Heart left ventricle (tissue), 16 donors: Measurements from ENCODE around the gene SEL1L2. TPM values are rescaled to one million over a fixed set of nuclear protein-coding genes. Genes with fewer than 3 reads are reported as not detected.

ENCODE experiments used
- ATAC-seq, 4 donors: fragments of 200-7000 bp; cut with Tn5 transposase; one replicate each; pipeline ENCODE4 v1.9.1; 2020 to 2022; ENCODE audit warnings: moderate library complexity in 4 of 4, mild to moderate bottlenecking in 3 of 4, moderate number of reproducible peaks in 1 of 4
- DNase-seq, 5 donors: peaks; one replicate each; pipeline ENCODE4 v3.0.0-alpha.2; 2020
- H3K27ac ChIP-seq, 12 donors: fragments of 200-600 bp; sonication (generic) in 4 of 12; one replicate each; pipeline versions ENCODE4 v1.5.0 to v1.8.0; 2016 to 2022; ENCODE audit warnings: mild to moderate bottlenecking in 2 of 12
- H3K27me3 ChIP-seq, 9 donors: fragments of 200-600 bp; sonication (generic) in 2 of 9; one replicate each; pipeline versions ENCODE4 v1.5.1 to v1.8.0; 2016 to 2022; ENCODE audit warnings: mild to moderate bottlenecking in 3 of 9
- H3K36me3 ChIP-seq, 9 donors: fragments of 200-600 bp; sonication (generic) in 2 of 9; one replicate each; pipeline versions ENCODE4 v1.5.0 to v1.8.0; 2018 to 2022; ENCODE audit warnings: mild to moderate bottlenecking in 2 of 9
- H3K4me1 ChIP-seq, 12 donors: fragments of 200-600 bp; sonication (generic) in 4 of 12; one replicate each; pipeline versions ENCODE4 v1.5.0 to v1.8.0; 2016 to 2022; ENCODE audit warnings: mild to moderate bottlenecking in 3 of 12
- H3K4me3 ChIP-seq, 12 donors: fragments of 200-600 bp; sonication (generic) in 4 of 12; one replicate each; pipeline versions ENCODE4 v1.5.0 to v1.8.0; 2017 to 2022; ENCODE audit warnings: mild to moderate bottlenecking in 9 of 12, moderate library complexity in 4 of 12
- H3K9me3 ChIP-seq, 12 donors: fragments of 200-600 bp; sonication (generic) in 4 of 12; one replicate each; pipeline versions ENCODE4 v1.5.0 to v1.8.0; 2016 to 2022; ENCODE audit warnings: mild to moderate bottlenecking in 1 of 12
- CTCF ChIP-seq, 12 donors: fragments of 200-600 bp; sonication (generic) in 4 of 12; IDR thresholded peaks; one replicate each; pipeline versions ENCODE4 v1.5.0 to v1.8.0; 2018 to 2022; ENCODE audit warnings: antibody characterized with exemption in 12 of 12, mild to moderate bottlenecking in 5 of 12
- POLR2A ChIP-seq, 2 donors: fragments of 450-650 bp; IDR thresholded peaks; one replicate each; pipeline ENCODE4 v1.6.1; 2017; ENCODE audit warnings: antibody characterized with exemption in 2 of 2, mild to moderate bottlenecking in 2 of 2, moderate library complexity in 2 of 2
- WGBS, 4 donors: extraction: QIAGEN DNeasy Blood & Tissue Kit in 2 of 4; methylation state at CpG; one replicate each; pipeline versions ENCODE4 v1.1.5 to v1.1.7; 2013 to 2018; 5-methylcytosine and 5-hydroxymethylcytosine counted together
- intact Hi-C, 10 donors: fragments of 100-400 bp; cut with DNase I; formaldehyde crosslinking; loops; one replicate each; pipeline versions ENCODE4 v1.11.1 to v1.14.2; 2022
- polyA plus RNA-seq, 2 donors: library from polyadenylated mRNA; stranded (reverse); fragments of 200-250 nt; gene quantifications; one replicate each; pipeline ENCODE4 v1.2.3, GENCODE V29; 2013
- total RNA-seq, 9 donors: library from RNA; depleted of rRNA in 2 of 9; stranded (reverse); fragments of >200 nt in 2 of 9; fragmentation: NEBNext Ultra II Directional in 3 of 9; extraction: Animal tissue kit (Norgen Biotek cat#: 25700) in 3 of 9; gene quantifications; one replicate each; pipeline versions ENCODE4 v1.1.0 to v1.2.4, GENCODE V29; 2016 to 2023
- donor health status: ischemic (EF 13 %, LVEDD 7.1; RV severe dilation, severe dysfunction).
- donor health status: healthy with polysubstance abuse.
- donor health status: DM: no; HTN: yes; CAD: no.
- donor health status: DM: no; HTN: no; CAD: no.
- donor health status: ischemic (EF 25% LVEDD 6.9; RV normal size, moderate dysfunction).
- donor health status: ischemic (EF 25% LVEDD 5.7; RV mildly dilated, moderate dysfunction).
- donor health status: healthy.
- donor health status: DM: yes; HTN: yes; CAD: no.
- donor health status: ischemic (EF 35%, LVEDD 5.7; RV mildly dilated, moderate dysfunction).
- donor health status: nonischemic (EF 11% LVEDD 7.7; RV severe dilation, severe dysfunction).
- donor health status: DM: yes; HTN: yes; CAD: no.
- donor health status: PGD.
- donor health status: ischemic (EF 29% LVEDD 5.4; RV normal size, mild dysfunction).
- donor health status: nonischemic (EF 23%, LVEDD 6.1; RV moderate dilation, normal function).

SEL1L2 gene
- total and polyA plus RNA-seq, 11 donors: 0.59 to 10.5 (median 2.5) TPM; not detected in 1

GRCh38 chr20:13934992-13935894 is 55.2 kb downstream of the SEL1L2 start:
- Histone ChIP-seq H3K4me3 (no peak overlapping the region), H3K9me3 (peaks cover 0 to 9% (median 0%) of the 10 kb centered on the region in 12 donors), H3K4me1 (no peaks in the 10 kb centered on the region), H3K27ac (no peak overlapping the region), H3K36me3 (no peaks in the 10 kb centered on the region), H3K27me3 (no peaks in the 10 kb centered on the region)
- TF ChIP-seq CTCF (IDR thresholded peaks at IDR 0.05) (no peak), POLR2A (IDR thresholded peaks at IDR 0.05) (no peak)
- intact Hi-C loops: no loop called here
- no peak for ATAC-seq
- DNase-seq: no peak
- 45 to 47% (median 46%) methylated on average over 6 of the region's 6 CpGs for WGBS, 4 donors

DNA sequence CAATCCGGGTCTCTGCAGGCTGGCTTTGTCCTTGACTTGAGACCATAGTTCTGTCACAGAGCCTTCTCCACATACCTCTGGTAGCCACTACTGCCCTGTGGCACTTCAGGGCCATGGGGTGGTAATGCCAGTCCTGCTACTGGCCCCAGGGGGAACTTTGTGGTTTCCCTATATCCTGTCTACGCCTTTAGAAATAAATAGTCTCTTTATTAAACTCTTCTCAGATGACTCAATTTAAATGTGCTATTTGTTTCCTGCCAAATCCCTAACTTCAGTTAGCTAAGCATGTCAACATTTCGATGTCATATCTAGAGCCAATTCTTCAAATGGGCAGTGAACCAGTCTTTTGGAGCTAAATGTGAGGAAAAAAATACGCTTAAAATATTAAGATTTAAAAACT is 60.1 kb downstream of the SEL1L2 start:
- Histone ChIP-seq H3K4me1 (no peaks in the 10 kb centered on the region), H3K9me3 (no peaks in the 10 kb centered on the region), H3K36me3 (no peaks in the 10 kb centered on the region), H3K27me3 (no peaks in the 10 kb centered on the region), H3K4me3 (no peak overlapping the region), H3K27ac (no peak overlapping the region)
- intact Hi-C loops: no loop called here
- TF ChIP-seq CTCF (IDR thresholded peaks at IDR 0.05): no peak
- TF ChIP-seq POLR2A (IDR thresholded peaks at IDR 0.05): no peak
- WGBS, 4 donors: 52 to 57% (median 53%) methylated on average over 4 of the region's 4 CpGs
- ATAC-seq (no peak), DNase-seq (no peak)

GRCh38 chr20:13929836-13930235 is 60.6 kb downstream of the SEL1L2 start:
- no peak for DNase-seq
- H3K27ac ChIP-seq: no peak overlapping the region
- H3K4me3 ChIP-seq: no peak overlapping the region
- no peaks in the 10 kb centered on the region for H3K4me1 ChIP-seq
- no peaks in the 10 kb centered on the region for H3K27me3 ChIP-seq
- intact Hi-C loops: no loop called here
- no peak for ATAC-seq
- no peaks in the 10 kb centered on the region for H3K36me3 ChIP-seq
- H3K9me3 ChIP-seq: no peaks in the 10 kb centered on the region
- TF ChIP-seq POLR2A (IDR thresholded peaks at IDR 0.05) (no peak), CTCF (IDR thresholded peaks at IDR 0.05) (no peak)
- WGBS, 4 donors: 91 to 96% (median 93%) methylated on average over 6 of the region's 6 CpGs

DNA sequence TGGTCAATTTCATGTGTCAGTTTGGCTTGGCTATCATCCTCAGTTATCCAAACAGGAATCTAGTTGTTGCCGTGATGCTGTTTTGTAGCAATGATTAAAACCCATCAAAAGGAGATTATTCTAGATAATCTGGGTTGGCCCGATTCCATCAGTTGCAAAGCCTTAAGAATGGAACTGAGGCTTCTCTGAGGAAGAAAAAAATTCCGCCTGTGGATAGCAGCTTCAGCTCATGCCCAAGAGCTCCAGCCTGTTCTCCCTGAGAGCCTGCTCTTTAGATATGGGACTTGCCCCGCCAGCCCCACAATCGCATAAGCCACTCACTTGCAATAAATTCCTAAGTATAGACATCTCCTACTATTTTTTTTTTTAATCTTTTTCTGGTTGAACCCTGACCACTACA is 61.5 kb downstream of the SEL1L2 start:
- TF ChIP-seq POLR2A (IDR thresholded peaks at IDR 0.05) (no peak), CTCF (IDR thresholded peaks at IDR 0.05) (no peak)
- ATAC-seq (no peak), DNase-seq (no peak)
- Histone ChIP-seq H3K4me1 (no peaks in the 10 kb centered on the region), H3K27me3 (no peaks in the 10 kb centered on the region), H3K36me3 (no peaks in the 10 kb centered on the region), H3K9me3 (no peaks in the 10 kb centered on the region), H3K27ac (no peak overlapping the region), H3K4me3 (no peak overlapping the region)
- intact Hi-C loops: no loop called here
- 70 to 76% (median 73%) methylated on average over 5 of the region's 5 CpGs for WGBS, 4 donors
